Heart right ventricle (tissue), 16 donors: Measurements from ENCODE around the gene ALOX15. TPM values are rescaled to one million over a fixed set of nuclear protein-coding genes. Genes with fewer than 3 reads are reported as not detected.
"Not testable (repeated sequence)": the region's sequence is repeated elsewhere in the genome, so short reads cannot be mapped to it uniquely, and the experiment has no call there.

Source experiments
- ATAC-seq, 8 donors: fragments of 200-7000 bp; cut with Tn5 transposase; one replicate each; pipeline ENCODE4 v1.9.1; 2020; ENCODE audit warnings: mild to moderate bottlenecking in 8 of 8, moderate library complexity in 8 of 8, moderate number of reproducible peaks in 1 of 8
- DNase-seq, 2 donors: peaks; one replicate each; pipeline ENCODE4 v3.0.0-alpha.2; 2020
- H3K27ac ChIP-seq, 10 donors: fragments of 200-600 bp; sonication (generic) in 2 of 10; one replicate each; pipeline versions ENCODE4 v1.5.0 to v1.8.0; 2020 to 2022; ENCODE audit warnings: mild to moderate bottlenecking in 3 of 10
- H3K27me3 ChIP-seq, 7 donors: fragments of 200-600 bp; one replicate each; pipeline ENCODE4 v1.8.0; 2021 to 2022; ENCODE audit warnings: mild to moderate bottlenecking in 2 of 7
- H3K36me3 ChIP-seq, 9 donors: fragments of 200-600 bp; sonication (generic) in 1 of 9; one replicate each; pipeline versions ENCODE4 v1.5.0 to v1.8.0; 2020 to 2022; ENCODE audit warnings: mild to moderate bottlenecking in 2 of 9
- H3K4me1 ChIP-seq, 9 donors: fragments of 200-600 bp; sonication (generic) in 1 of 9; one replicate each; pipeline versions ENCODE4 v1.5.0 to v1.8.0; 2020 to 2022; ENCODE audit warnings: mild to moderate bottlenecking in 4 of 9
- H3K4me3 ChIP-seq, 10 donors: fragments of 200-600 bp; sonication (generic) in 2 of 10; one replicate each; pipeline versions ENCODE4 v1.5.0 to v1.8.0; 2020 to 2022; ENCODE audit warnings: mild to moderate bottlenecking in 7 of 10, moderate library complexity in 2 of 10
- H3K9me3 ChIP-seq, 11 donors: fragments of 200-600 bp in 10 of 11; sonication (generic) in 2 of 11; one replicate each; pipeline versions ENCODE4 v1.5.0 to v1.8.0; 2013 to 2022; ENCODE audit warnings: mild to moderate bottlenecking in 2 of 11, control low read depth in 1 of 11, moderate library complexity in 1 of 11
- WGBS, 2 donors: extraction: QIAGEN DNeasy Blood & Tissue Kit; methylation state at CpG; one replicate each; pipeline ENCODE4 v1.1.7; 2013; ENCODE audit warnings: inconsistent platforms in 1 of 2; 5-methylcytosine and 5-hydroxymethylcytosine counted together
- intact Hi-C, 10 donors: fragments of 100-400 bp; cut with DNase I; formaldehyde crosslinking; loops; one replicate each; pipeline versions ENCODE4 v1.11.1 to v1.14.2; 2022
- polyA plus RNA-seq, 2 donors: library from polyadenylated mRNA; stranded (reverse); fragments of 200-250 nt; gene quantifications; one replicate each; pipeline ENCODE4 v1.2.3, GENCODE V29; 2013
- total RNA-seq, 10 donors: library from RNA; stranded (reverse); fragmentation: NEBNext Ultra II Directional in 3 of 10; extraction: Animal tissue kit (Norgen Biotek cat#: 25700) in 3 of 10; gene quantifications; one replicate each; pipeline versions ENCODE4 v1.2.1 to v1.2.4, GENCODE V29; 2021 to 2023
- TF ChIP-seq, protein P1 (sequence below), 9 donors: fragments of 200-600 bp; sonication (generic) in 2 of 9; IDR thresholded peaks; one replicate each; pipeline versions ENCODE4 v1.5.0 to v1.8.0; 2021 to 2022; ENCODE audit warnings: antibody characterized with exemption in 9 of 9, mild to moderate bottlenecking in 5 of 9, moderate library complexity in 1 of 9
- donor health status: Arrhythmogenic right ventricular cardiomyopathy.
- donor health status: ischemic (EF 13 %, LVEDD 7.1; RV severe dilation, severe dysfunction).
- donor health status: healthy with polysubstance abuse.
- donor health status: DM: no; HTN: yes; CAD: no.
- donor health status: DM: no; HTN: no; CAD: no.
- donor health status: ischemic (EF 25% LVEDD 6.9; RV normal size, moderate dysfunction).
- donor health status: ischemic (EF 25% LVEDD 5.7; RV mildly dilated, moderate dysfunction).
- donor health status: healthy.
- donor health status: DM: yes; HTN: yes; CAD: no.
- donor health status: Ischemic cardiomyopathy.
- donor health status: ischemic (EF 35%, LVEDD 5.7; RV mildly dilated, moderate dysfunction).
- donor health status: nonischemic (EF 11% LVEDD 7.7; RV severe dilation, severe dysfunction).
- donor health status: DM: yes; HTN: yes; CAD: no.
- donor health status: PGD.
- donor health status: ischemic (EF 29% LVEDD 5.4; RV normal size, mild dysfunction).
- donor health status: nonischemic (EF 23%, LVEDD 6.1; RV moderate dilation, normal function).

ALOX15 gene
- total and polyA plus RNA-seq, 12 donors: 0.11 to 1.3 (median 0.16) TPM; not detected in 5

DNA sequence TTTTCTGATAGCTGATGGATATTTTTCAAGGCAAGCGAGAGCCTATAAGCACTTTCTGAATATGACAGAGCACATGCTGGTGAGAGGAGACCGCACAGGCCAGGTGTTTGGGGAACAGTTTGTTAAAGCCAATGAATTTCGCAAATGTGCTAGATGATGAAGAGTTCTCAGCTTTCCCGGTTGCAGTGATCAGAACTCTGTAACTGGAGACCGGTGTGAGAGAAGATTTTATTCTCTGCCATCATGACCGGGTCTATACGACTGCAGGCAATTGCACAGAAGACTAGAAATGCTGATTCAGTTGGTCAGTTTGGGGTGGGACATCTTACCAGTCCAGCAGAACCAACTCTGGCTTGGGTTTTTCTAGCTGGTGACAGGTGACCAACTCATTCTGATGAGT, 31.7 kb downstream of the ALOX15 start:
- Histone ChIP-seq H3K4me1 (peaks cover 0 to 41% (median 25%) of the 10 kb centered on the region in 9 donors), H3K27ac (no peak overlapping the region), H3K9me3 (no peaks in the 10 kb centered on the region), H3K36me3 (no peaks in the 10 kb centered on the region), H3K4me3 (no peak overlapping the region), H3K27me3 (no peaks in the 10 kb centered on the region)
- 93 to 96% methylated on average over 7 of the region's 7 CpGs for WGBS, 2 donors
- DNase-seq: no peak
- intact Hi-C loops: no loop called here
- TF ChIP-seq, protein P1, sequence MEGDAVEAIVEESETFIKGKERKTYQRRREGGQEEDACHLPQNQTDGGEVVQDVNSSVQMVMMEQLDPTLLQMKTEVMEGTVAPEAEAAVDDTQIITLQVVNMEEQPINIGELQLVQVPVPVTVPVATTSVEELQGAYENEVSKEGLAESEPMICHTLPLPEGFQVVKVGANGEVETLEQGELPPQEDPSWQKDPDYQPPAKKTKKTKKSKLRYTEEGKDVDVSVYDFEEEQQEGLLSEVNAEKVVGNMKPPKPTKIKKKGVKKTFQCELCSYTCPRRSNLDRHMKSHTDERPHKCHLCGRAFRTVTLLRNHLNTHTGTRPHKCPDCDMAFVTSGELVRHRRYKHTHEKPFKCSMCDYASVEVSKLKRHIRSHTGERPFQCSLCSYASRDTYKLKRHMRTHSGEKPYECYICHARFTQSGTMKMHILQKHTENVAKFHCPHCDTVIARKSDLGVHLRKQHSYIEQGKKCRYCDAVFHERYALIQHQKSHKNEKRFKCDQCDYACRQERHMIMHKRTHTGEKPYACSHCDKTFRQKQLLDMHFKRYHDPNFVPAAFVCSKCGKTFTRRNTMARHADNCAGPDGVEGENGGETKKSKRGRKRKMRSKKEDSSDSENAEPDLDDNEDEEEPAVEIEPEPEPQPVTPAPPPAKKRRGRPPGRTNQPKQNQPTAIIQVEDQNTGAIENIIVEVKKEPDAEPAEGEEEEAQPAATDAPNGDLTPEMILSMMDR (IDR thresholded peaks at IDR 0.05): no peak
- ATAC-seq: no peak

GRCh38 chr17:4607773-4608187, 33.7 kb downstream of the ALOX15 start:
- H3K4me1 ChIP-seq: peaks cover 2 to 54% (median 36%) of the 10 kb centered on the region in 9 donors
- intact Hi-C loops: no loop called here
- 23 to 40% methylated on average over 9 of the region's 9 CpGs for WGBS, 2 donors
- peak; percentile 68 to 82 for DNase-seq
- peak overlapping the region in 9 of 10 donors; percentile 32 to 73 (median 57) for H3K27ac ChIP-seq
- H3K4me3 ChIP-seq: no peak overlapping the region
- H3K36me3 ChIP-seq: no peaks in the 10 kb centered on the region
- no peaks in the 10 kb centered on the region for H3K9me3 ChIP-seq
- TF ChIP-seq, protein P1 (IDR thresholded peaks at IDR 0.05): no peak
- H3K27me3 ChIP-seq: no peaks in the 10 kb centered on the region
- ATAC-seq: peak in 6 of 8 donors; percentile 42 to 55 (median 49)

- ATAC-seq: peak in 3 of 8 donors; percentile 25 to 53 (median 33)
- peaks cover 2 to 54% (median 36%) of the 10 kb centered on the region in 9 donors for H3K4me1 ChIP-seq
- no peaks in the 10 kb centered on the region for H3K9me3 ChIP-seq
- intact Hi-C loops: no loop called here
- no peaks in the 10 kb centered on the region for H3K36me3 ChIP-seq
- H3K4me3 ChIP-seq: no peak overlapping the region
- TF ChIP-seq, protein P1 (IDR thresholded peaks at IDR 0.05): no peak
- no peak for DNase-seq
- H3K27me3 ChIP-seq: no peaks in the 10 kb centered on the region
- H3K27ac ChIP-seq: peak overlapping the region in 9 of 10 donors; percentile 32 to 73 (median 57)
- WGBS, 2 donors: 56 to 64% methylated on average over 25 of the region's 25 CpGs
Observed at GRCh38 chr17:4607261-4607741, 34.2 kb downstream of the ALOX15 start.

DNA sequence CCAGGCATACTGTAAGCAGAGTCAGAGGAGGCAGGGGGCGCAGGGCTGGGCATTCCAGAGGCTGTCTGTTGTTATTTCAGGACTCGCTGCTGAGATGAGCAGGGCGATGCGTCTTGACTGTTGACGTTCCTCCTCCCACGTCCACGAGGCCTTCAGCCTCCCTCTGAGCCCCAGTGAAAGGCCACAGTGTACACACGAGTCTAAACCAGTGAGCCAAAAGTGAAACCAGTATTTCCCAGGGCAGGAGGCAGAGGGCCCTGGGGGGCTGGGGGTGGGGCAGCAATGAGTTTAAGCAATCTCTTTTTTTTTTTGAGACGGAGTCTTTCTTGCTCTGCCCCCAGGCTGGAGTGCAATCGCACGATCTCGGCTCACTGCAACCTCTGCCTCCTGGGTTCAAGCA, 35.7 kb downstream of the ALOX15 start:
- TF ChIP-seq, protein P1 (IDR thresholded peaks at IDR 0.05): no peak
- intact Hi-C loops: loop anchor here in 1 of 10 donors (2.0 kb wide), 1 partner anchor 17 kb away; no protein-coding TSS in a partner anchor
- no peak overlapping the region for H3K4me3 ChIP-seq
- ATAC-seq (peak; percentile 2 to 64 (median 49)), DNase-seq (peak; percentile 55 to 71)
- peaks cover 4 to 60% (median 37%) of the 10 kb centered on the region in 9 donors for H3K4me1 ChIP-seq
- H3K27me3 ChIP-seq: no peaks in the 10 kb centered on the region
- peak overlapping the region in 4 of 10 donors; percentile 10 to 38 (median 19) for H3K27ac ChIP-seq
- 70 to 74% methylated on average over 12 of the region's 12 CpGs for WGBS, 2 donors
- H3K9me3 ChIP-seq: no peaks in the 10 kb centered on the region
- H3K36me3 ChIP-seq: no peaks in the 10 kb centered on the region

DNA sequence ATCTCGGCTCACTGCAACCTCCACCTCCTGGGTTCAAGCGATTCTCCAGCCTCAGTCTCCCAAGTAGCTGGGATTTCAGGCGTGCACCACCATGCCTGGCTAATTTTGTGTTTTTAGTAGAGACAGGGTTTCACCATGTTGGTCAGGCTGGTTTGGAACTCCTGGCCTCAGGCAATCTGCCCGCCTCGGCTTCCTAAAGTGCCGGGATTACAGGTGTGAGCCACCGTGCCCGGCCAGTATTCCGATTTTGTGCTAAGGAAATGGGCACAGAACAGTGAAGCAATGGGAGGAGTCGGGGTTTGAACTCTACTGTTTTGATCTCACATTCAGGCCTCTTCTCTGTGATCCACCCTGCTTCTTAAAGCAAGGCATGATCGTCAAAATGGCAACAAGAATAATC, 36.7 kb downstream of the ALOX15 start:
- H3K36me3 ChIP-seq, H3K4me3 ChIP-seq, H3K27me3 ChIP-seq, DNase-seq, ATAC-seq, H3K9me3 ChIP-seq: not testable (repeated sequence)
- Histone ChIP-seq H3K4me1 (peaks cover 9 to 70% (median 46%) of the 10 kb centered on the region in 9 donors), H3K27ac (peak overlapping the region; percentile 15 to 75 (median 62))
- whole genome bisulfite sequencing, 2 donors: 80 to 85% methylated on average over 11 of the region's 11 CpGs
- intact Hi-C loops: loop anchor here in 2 of 10 donors (2.0 to 5.0 kb wide), 2 partner anchors 16 to 37 kb away; no protein-coding TSS in a partner anchor
